H1 (cell line): ENCODE measurements around the gene POLR3H. TPM values are rescaled to one million over a fixed set of nuclear protein-coding genes. Genes with fewer than 3 reads are reported as not detected.

ENCODE experiments used
- CTCF ChIA-PET: fragments of 300-600 bp; sonication (Branson Sonifier 250); formaldehyde crosslinking; loops from one replicate; lab custom pipeline; 2021; ENCODE audit not compliant: partially characterized antibody; lab: Charles Lee
- POLR2A ChIA-PET: fragments of 300-600 bp; sonication (Branson Sonifier 250); formaldehyde crosslinking; loops from one replicate; lab custom pipeline; 2021; ENCODE audit warnings: inconsistent platforms; ENCODE audit not compliant: partially characterized antibody; lab: Charles Lee
- DNase-seq, 2 experiments: peaks; one replicate each; pipeline versions ENCODE4 v3.0.0 to v3.0.0-alpha.2; 2010 to 2022; ENCODE audit warnings: low spot score in 2 of 2, low read depth in 1 of 2, mixed read lengths in 1 of 2
- FAIRE-seq: peaks from 2 replicates; lab custom pipeline; 2011; peaks lifted over from hg19 to GRCh38; lab: Jason Lieb, UNC
- H2AFZ ChIP-seq: 2 replicates; pipeline ENCODE4 v1.8.1; 2012; ENCODE audit warnings: low read length, inconsistent platforms
- H2AK5ac ChIP-seq: 2 replicates; pipeline ENCODE4 v1.6.1; 2013; ENCODE audit warnings: low read depth, low read length
- H2BK120ac ChIP-seq: replicated peaks from 2 replicates; pipeline ENCODE3; 2013; ENCODE audit warnings: low read depth, low read length, inconsistent platforms
- H2BK12ac ChIP-seq: 2 replicates; pipeline ENCODE4 v1.6.1; 2013; ENCODE audit warnings: low read depth, low read length
- H2BK15ac ChIP-seq: 2 replicates; pipeline ENCODE4 v1.6.1; 2013; ENCODE audit warnings: low read length
- H2BK20ac ChIP-seq: 2 replicates; pipeline ENCODE4 v1.6.1; 2013; ENCODE audit warnings: low read length
- H2BK5ac ChIP-seq: 2 replicates; pipeline ENCODE4 v1.6.1; 2013; ENCODE audit warnings: low read depth, low read length
- H3K14ac ChIP-seq: 2 replicates; pipeline ENCODE4 v1.6.1; 2013; ENCODE audit warnings: inconsistent platforms; ENCODE audit not compliant: insufficient read length
- H3K18ac ChIP-seq: 2 replicates; pipeline ENCODE4 v1.6.1; 2013; ENCODE audit warnings: low read length; ENCODE audit errors: extremely low read depth
- H3K23ac ChIP-seq: 2 replicates; pipeline ENCODE4 v1.6.1; 2013; ENCODE audit warnings: inconsistent platforms; ENCODE audit not compliant: insufficient read length
- H3K23me2 ChIP-seq: 2 replicates; pipeline ENCODE4 v1.6.1; 2013; ENCODE audit warnings: low read depth, low read length
- H3K27ac ChIP-seq: 2 replicates; pipeline ENCODE4 v1.6.1; 2011; ENCODE audit warnings: low read depth, low read length, inconsistent platforms
- H3K27me3 ChIP-seq, 4 experiments: replicated peaks in 1 of 4; 1 replicate in 1 of 4; 2 replicates in 3 of 4; pipeline versions ENCODE4 v1.6.1 to v1.8.1; 2011 to 2013; ENCODE audit warnings: low read length in 3 of 4, mild to moderate bottlenecking in 3 of 4, inconsistent platforms in 2 of 4, mixed read lengths in 2 of 4, moderate library complexity in 1 of 4; ENCODE audit not compliant: control insufficient read depth in 3 of 4, insufficient read depth in 3 of 4; ENCODE audit errors: extremely low read depth in 1 of 4
- H3K36me3 ChIP-seq, 4 experiments: 2 replicates each; pipeline versions ENCODE4 v1.6.1 to v1.8.1; 2011 to 2013; ENCODE audit warnings: mild to moderate bottlenecking in 4 of 4, low read length in 3 of 4, moderate library complexity in 2 of 4, control low read depth in 1 of 4, inconsistent platforms in 1 of 4; ENCODE audit not compliant: insufficient read depth in 4 of 4, control insufficient read depth in 2 of 4
- H3K4ac ChIP-seq: replicated peaks from 2 replicates; pipeline ENCODE3; 2013; ENCODE audit warnings: low read length, low read depth, mixed read lengths, inconsistent platforms; ENCODE audit not compliant: insufficient read length
- H3K4me1 ChIP-seq, 4 experiments: replicated peaks in 1 of 4; 1 replicate in 1 of 4; 2 replicates in 3 of 4; pipeline versions ENCODE4 v1.6.1 to v1.8.1; 2011 to 2013; ENCODE audit warnings: low read length in 3 of 4, inconsistent platforms in 2 of 4, mixed read lengths in 1 of 4; ENCODE audit not compliant: insufficient read depth in 4 of 4, control insufficient read depth in 3 of 4
- H3K4me2 ChIP-seq, 2 experiments: 2 replicates each; pipeline versions ENCODE4 v1.6.1 to v1.8.1; 2011 to 2013; ENCODE audit warnings: low read depth in 2 of 2, low read length in 2 of 2, control low read depth in 1 of 2, inconsistent platforms in 1 of 2, mild to moderate bottlenecking in 1 of 2; ENCODE audit not compliant: insufficient read depth in 1 of 2
- H3K4me3 ChIP-seq, 4 experiments: fragments of 200-600, 300-600 bp in 1 of 4; sonication (generic), shearing (Covaris generic), sonication (Bioruptor Twin) in 1 of 4; 2 replicates each; pipeline versions ENCODE4 v1.5.1 to v1.8.1; 2011 to 2016; ENCODE audit warnings: low read length in 4 of 4, low read depth in 3 of 4, control low read depth in 2 of 4, inconsistent platforms in 2 of 4, mild to moderate bottlenecking in 2 of 4, mixed read lengths in 1 of 4, moderate library complexity in 1 of 4; ENCODE audit not compliant: insufficient read depth in 2 of 4; ENCODE audit errors: extremely low read depth in 1 of 4
- H3K56ac ChIP-seq: replicated peaks from 2 replicates; pipeline ENCODE3; 2013; ENCODE audit warnings: low read depth, mild to moderate bottlenecking, mixed read lengths, low read length, inconsistent platforms; ENCODE audit not compliant: insufficient read length
- H3K79me1 ChIP-seq: 2 replicates; pipeline ENCODE4 v1.6.1; 2013; ENCODE audit warnings: low read depth, low read length, control low read depth
- H3K79me2 ChIP-seq, 2 experiments: 2 replicates each; pipeline versions ENCODE4 v1.6.1 to v1.8.1; 2012 to 2013; ENCODE audit warnings: low read length in 2 of 2, mild to moderate bottlenecking in 2 of 2, inconsistent platforms in 1 of 2; ENCODE audit not compliant: insufficient read depth in 2 of 2, control insufficient read depth in 1 of 2
- H3K9ac ChIP-seq, 4 experiments: replicated peaks in 1 of 4; 1 replicate in 1 of 4; 2 replicates in 3 of 4; pipeline versions ENCODE4 v1.6.1 to v1.8.1; 2011 to 2013; ENCODE audit warnings: low read depth in 3 of 4, low read length in 3 of 4, control low read depth in 2 of 4, mild to moderate bottlenecking in 2 of 4, moderate library complexity in 2 of 4, inconsistent platforms in 1 of 4; ENCODE audit errors: extremely low read depth in 1 of 4
- H3K9me3 ChIP-seq, 2 experiments: 2 replicates each; pipeline versions ENCODE4 v1.6.1 to v1.8.1; 2012 to 2013; ENCODE audit warnings: mild to moderate bottlenecking in 2 of 2, moderate library complexity in 2 of 2, control low read depth in 1 of 2, inconsistent platforms in 1 of 2, low read depth in 1 of 2, low read length in 1 of 2, mixed read lengths in 1 of 2; ENCODE audit not compliant: insufficient read depth in 2 of 2
- H4K20me1 ChIP-seq, 2 experiments: replicated peaks in 1 of 2; 2 replicates each; pipeline versions ENCODE3 to v1.8.1; 2011 to 2013; ENCODE audit warnings: inconsistent platforms in 2 of 2, low read length in 2 of 2, mild to moderate bottlenecking in 1 of 2; ENCODE audit not compliant: insufficient read depth in 2 of 2, control insufficient read depth in 1 of 2
- H4K5ac ChIP-seq: 2 replicates; pipeline ENCODE4 v1.6.1; 2013; ENCODE audit warnings: low read length, low read depth, mixed read lengths, inconsistent platforms; ENCODE audit not compliant: insufficient read length
- H4K8ac ChIP-seq: 2 replicates; pipeline ENCODE4 v1.8.0; 2013; ENCODE audit warnings: mild to moderate bottlenecking, moderate library complexity, low read length, inconsistent platforms; ENCODE audit not compliant: insufficient read depth; ENCODE audit errors: extremely low read depth
- H4K91ac ChIP-seq: replicated peaks from 2 replicates; pipeline ENCODE3; 2013; ENCODE audit warnings: low read length, mixed read lengths, inconsistent platforms; ENCODE audit not compliant: insufficient read length
- ASH2L ChIP-seq: fragments of 200-600, 300-600 bp; sonication (generic); IDR thresholded peaks from one replicate; pipeline ENCODE4 v1.7.1; 2017; ENCODE audit warnings: low read length
- CHD1 ChIP-seq: IDR thresholded peaks from 2 replicates; pipeline ENCODE4 v1.6.1; 2012; ENCODE audit warnings: low read depth, low read length, improper control_type of control experiment
- CTBP2 ChIP-seq: IDR thresholded peaks from 2 replicates; pipeline ENCODE4 v1.7.0; 2011; ENCODE audit warnings: borderline replicate concordance, mild to moderate bottlenecking, moderate library complexity, mixed read lengths, low read length; ENCODE audit not compliant: insufficient read depth, insufficient read length
- E2F6 ChIP-seq: IDR thresholded peaks from 2 replicates; pipeline ENCODE4 v1.6.1; 2012; ENCODE audit warnings: inconsistent platforms
- EGR1 ChIP-seq: IDR thresholded peaks from 2 replicates; pipeline ENCODE4 v1.6.1; 2011; ENCODE audit warnings: low read depth, low read length, borderline replicate concordance
- KDM4A ChIP-seq: IDR thresholded peaks from one replicate; pipeline ENCODE4 v1.7.1; 2012; ENCODE audit warnings: low read depth, mild to moderate bottlenecking, moderate library complexity, low read length, inconsistent platforms; ENCODE audit not compliant: severe bottlenecking
- SIN3A ChIP-seq, 2 experiments: IDR thresholded peaks in 1 of 2; conservative IDR thresholded peaks in 1 of 2; 2 replicates each; pipeline ENCODE4 v1.6.1; 2011 to 2012; ENCODE audit warnings: low read length in 2 of 2, improper control_type of control experiment in 1 of 2, low read depth in 1 of 2, mild to moderate bottlenecking in 1 of 2
- SRF ChIP-seq: IDR thresholded peaks from 2 replicates; pipeline ENCODE4 v1.6.1; 2011; ENCODE audit warnings: mild to moderate bottlenecking, low read depth, low read length, moderate library complexity
- TAF7 ChIP-seq: optimal IDR thresholded peaks from 2 replicates; pipeline ENCODE3; 2011; ENCODE audit warnings: low read depth, mild to moderate bottlenecking, inconsistent platforms, low read length, moderate library complexity, borderline replicate concordance
- TEAD4 ChIP-seq: IDR thresholded peaks from 2 replicates; pipeline ENCODE4 v1.6.1; 2012; ENCODE audit warnings: low read depth, low read length, inconsistent platforms, mixed read lengths
- WGBS, 2 experiments: shearing (Covaris generic) in 1 of 2; methylation state at CpG; one replicate each; pipeline versions ENCODE4 v1.1.6 to v1.1.7; 2013 to 2015; ENCODE audit warnings: low lambda C conversion rate in 2 of 2, mixed read lengths in 2 of 2, inconsistent platforms in 1 of 2, low coverage in 1 of 2, missing lambda C conversion rate in 1 of 2; ENCODE audit not compliant: insufficient replicate concordance in 2 of 2, insufficient coverage in 1 of 2, insufficient read length in 1 of 2; ENCODE audit errors: extremely low coverage in 1 of 2, missing lambda C conversion rate in 1 of 2; 5-methylcytosine and 5-hydroxymethylcytosine counted together
- polyA plus RNA-seq, 7 experiments: library from polyadenylated mRNA; depleted of rRNA in 3 of 7; stranded (reverse) in 5 of 7; unstranded in 2 of 7; fragments of >200 nt in 5 of 7; fragments of 200-250 nt in 2 of 7; gene quantifications; 1 replicate in 5 of 7; 2 replicates in 1 of 7; 4 replicates in 1 of 7; pipeline versions ENCODE4 v1.2.1 to v1.2.3, GENCODE V29; 2011 to 2013; ENCODE audit warnings: missing spikeins in 2 of 7, mixed read lengths in 2 of 7
- total RNA-seq: library from RNA; stranded (reverse); fragmentation: NEBNext Ultra II Directional; extraction: Animal tissue kit (Norgen Biotek cat#: 25700); gene quantifications from 2 replicates; pipeline ENCODE4 v1.2.1, GENCODE V29; 2021

Gene POLR3H
- total and polyA plus RNA-seq, 2 of the 8 experiments (the other 6 are each of a cell fraction or from before 2014, with no cell fraction given) = 29.7 to 39.2 TPM

GRCh38 chr22:41488596-41489385, 55.5 kb downstream of the POLR3H start:
- Histone ChIP-seq H3K4me3 (no peak overlapping the region), H2BK12ac (peak overlapping the region; percentile 75; the same call in 1 of the 2 replicates), H3K4me2 (peak overlapping the region; percentile 40 to 50), H2BK120ac (no peak overlapping the region), H3K23me2 (no peaks in the 10 kb centered on the region), H3K9ac (no peak overlapping the region; a peak in 1 of 7 replicates), H2AK5ac (peak overlapping the region; percentile 83; the same call in 1 of the 2 replicates), H2AFZ (no peak overlapping the region), H3K79me1 (peaks cover 8% of the 10 kb centered on the region), H3K14ac (no peak overlapping the region), H3K23ac (no peak overlapping the region), H3K56ac (no peak overlapping the region), H3K79me2 (peaks cover 5 to 71% of the 10 kb centered on the region in 2 experiments), H3K27ac (no peak overlapping the region), H3K4ac (no peak overlapping the region), H4K20me1 (peaks cover 0 to 3% of the 10 kb centered on the region in 2 experiments), H3K9me3 (no peaks in the 10 kb centered on the region), H3K18ac (peak overlapping the region; percentile 25; the same call in 1 of the 2 replicates), H4K8ac (no peak overlapping the region), H2BK5ac (0 out of 2 replicates have a peak overlapping the region, but pooled peaks have one; percentile 89), H3K27me3 (no peaks in the 10 kb centered on the region), H2BK15ac (peak overlapping the region; percentile 72; the same call in 1 of the 2 replicates), H4K91ac (no peak overlapping the region), H3K4me1 (peaks cover 4 to 21% (median 14%) of the 10 kb centered on the region in 4 experiments; a peak in 6 of 7 replicates), H3K36me3 (no peaks in the 10 kb centered on the region; a peak in 1 of 8 replicates), H4K5ac (no peak overlapping the region), H2BK20ac (0 out of 2 replicates have a peak overlapping the region, but pooled peaks have one; percentile 48)
- WGBS, 2 experiments = 83% methylated on average over 3 of the region's 3 CpGs; no CpG with 5 or more reads in 1 of the 2 experiments
- CTCF ChIA-PET = interaction anchor here (0.8 to 2.8 kb wide), 9 partner anchors 9 to 85 kb away, joined by 3 to 12 read pairs (median 5); no protein-coding TSS in a partner anchor
- no peak for FAIRE-seq
- POLR2A ChIA-PET = interaction anchor here (0.7 to 3.5 kb wide), 12 partner anchors 8 to 107 kb away, joined by 3 to 17 read pairs (median 4); partner anchors contain the start of genes ACO2, PHF5A, TEF and TOB2
- DNase-seq = no peak
- TF ChIP-seq CHD1 (no peak), SIN3A (conservative IDR thresholded peaks at IDR 0.05 in 1 of 2, IDR thresholded peaks at IDR 0.05 in 1 of 2; ENCODE audit: low read depth in 1 of 2, low read length in 2 of 2) (no peak), E2F6 (no peak), TEAD4 (no peak), ASH2L (no peak), TAF7 (no peak), SRF (no peak), EGR1 (no peak), KDM4A (no peak), CTBP2 (no peak)
